NCI-H510A treated with DMSO at 0.1 percent for 48 hours (cell line): ENCODE results near the gene ABCB1.

Experiments
- DNase-seq: peaks from one replicate; lab custom pipeline; 2025; lab: John Stamatoyannopoulos, UW

The ABCB1 gene

DNA sequence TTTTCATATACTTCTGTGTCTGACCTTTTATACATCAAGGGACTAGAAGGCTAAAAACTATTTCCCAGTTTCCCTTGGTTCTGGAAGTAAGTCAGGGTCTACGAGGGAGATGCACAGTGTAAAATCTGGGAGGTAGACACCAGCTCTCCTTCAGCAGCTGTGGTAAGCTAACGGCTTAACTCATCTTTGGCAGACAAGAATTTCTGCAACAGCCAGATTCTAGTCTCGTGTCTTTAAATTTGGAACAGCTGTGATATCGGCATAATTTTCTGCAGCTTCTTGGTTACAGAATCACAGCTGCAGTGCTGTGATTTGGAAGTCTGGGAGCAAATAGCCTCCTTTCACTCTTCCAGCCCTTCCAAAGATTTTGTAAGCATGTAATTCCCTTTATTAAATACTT, 87.8 kb downstream of the ABCB1 start:
- DNase-seq: no peak

DNA sequence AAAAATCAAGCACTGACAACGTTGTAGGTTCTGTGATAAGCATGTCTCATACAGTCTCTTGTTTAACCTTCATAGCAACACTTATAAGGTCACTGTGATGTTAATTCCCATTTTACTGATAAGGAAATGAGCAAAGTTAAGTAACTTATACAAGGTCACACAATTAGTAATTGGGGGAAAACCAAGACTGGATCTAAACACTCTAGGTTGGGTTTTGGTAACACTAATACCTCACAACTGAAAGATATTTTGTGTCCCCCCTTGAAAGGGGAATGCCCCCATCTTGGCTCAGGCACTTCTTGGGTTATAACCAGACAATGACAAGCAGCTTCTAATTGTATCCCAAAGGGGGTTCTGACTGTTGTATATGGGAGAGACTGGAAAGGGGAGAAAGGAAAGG, 89.2 kb downstream of the ABCB1 start:
- no peak for DNase-seq

DNA sequence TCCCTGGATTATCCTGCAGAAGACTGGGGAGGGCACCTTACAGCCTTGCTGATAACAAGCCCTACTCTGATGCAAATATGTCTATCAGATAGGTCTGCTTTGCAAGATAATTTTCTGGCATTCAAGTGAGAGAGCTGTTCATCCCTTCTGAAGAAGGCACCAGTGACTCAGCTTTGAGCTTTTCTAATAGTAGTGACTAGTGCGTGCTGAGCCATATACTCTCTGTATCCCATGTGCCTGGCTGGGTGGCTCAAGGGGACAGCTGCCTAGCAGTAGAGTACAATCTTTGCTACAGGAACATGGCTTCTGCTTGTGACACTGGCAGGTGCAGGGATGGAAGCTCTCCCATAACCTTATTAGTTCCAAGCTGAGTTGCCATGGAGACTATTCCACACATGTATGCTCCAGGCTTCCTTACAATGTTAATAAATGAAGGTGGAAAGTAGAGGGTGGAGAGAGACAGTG, 90.2 kb downstream of the ABCB1 start:
- no peak for DNase-seq

DNA sequence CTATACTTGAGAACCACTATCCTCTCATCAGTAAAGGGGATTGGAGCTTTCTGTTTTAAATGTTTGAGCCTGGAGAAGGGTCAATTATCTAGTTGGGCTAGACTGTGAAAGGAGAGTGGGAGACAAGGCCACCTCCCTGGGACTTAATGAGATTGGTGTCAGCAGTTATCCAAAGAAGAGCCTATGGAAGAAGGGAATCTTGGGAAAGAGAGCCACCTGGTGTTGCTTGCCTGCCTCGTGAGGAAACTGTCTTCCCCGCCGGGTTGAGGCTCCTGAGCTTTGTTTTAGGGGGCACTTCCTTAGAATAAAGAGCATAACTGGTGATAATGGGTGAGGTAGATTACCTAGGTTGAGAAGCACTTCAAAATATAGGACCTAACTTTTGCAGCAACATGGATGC, 93.2 kb downstream of the ABCB1 start:
- no peak for DNase-seq

DNA sequence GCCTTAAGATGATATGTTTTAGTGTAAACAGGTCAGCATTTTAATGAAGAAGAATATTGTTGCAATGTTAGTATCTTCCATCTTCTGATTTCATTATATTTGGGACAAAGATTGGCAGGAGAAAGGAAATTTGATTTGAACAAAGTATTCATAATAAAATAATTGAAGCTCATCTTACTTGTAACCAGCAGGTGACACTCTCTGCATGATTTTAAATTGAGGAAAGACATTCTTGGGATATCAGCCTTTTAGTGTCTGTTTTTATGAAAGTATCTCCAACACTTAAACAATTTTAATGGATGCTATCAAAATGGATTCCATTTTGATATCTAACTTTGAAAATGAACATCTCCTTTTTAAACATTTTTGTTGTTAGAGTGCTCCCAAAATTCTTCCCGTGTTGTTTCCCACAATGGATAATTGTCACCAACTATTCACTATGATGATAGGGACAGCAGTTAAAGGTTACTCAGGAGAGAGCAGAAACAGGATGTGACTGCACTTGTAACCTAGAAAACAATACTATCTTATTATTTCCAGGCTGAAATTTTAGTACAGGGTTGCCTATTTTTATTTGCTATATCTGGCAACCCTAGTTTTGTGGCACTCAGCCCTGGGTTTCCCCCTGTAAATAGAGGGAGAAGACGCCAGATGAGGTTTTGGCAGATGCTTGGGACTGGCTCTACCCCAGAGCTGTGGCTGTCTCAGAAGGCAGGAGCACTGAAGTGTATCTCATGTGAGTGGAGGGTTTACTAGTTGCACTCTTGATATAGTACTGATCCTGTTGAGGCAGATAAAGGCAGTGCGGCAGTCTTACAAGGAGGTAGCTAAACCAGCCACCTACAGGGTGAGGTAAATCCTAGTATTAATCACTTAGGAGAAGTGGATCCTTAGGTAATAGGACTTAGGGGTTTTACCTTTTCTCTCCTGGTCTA, 94.2 kb downstream of the ABCB1 start:
- DNase-seq: peak; percentile 4

DNA sequence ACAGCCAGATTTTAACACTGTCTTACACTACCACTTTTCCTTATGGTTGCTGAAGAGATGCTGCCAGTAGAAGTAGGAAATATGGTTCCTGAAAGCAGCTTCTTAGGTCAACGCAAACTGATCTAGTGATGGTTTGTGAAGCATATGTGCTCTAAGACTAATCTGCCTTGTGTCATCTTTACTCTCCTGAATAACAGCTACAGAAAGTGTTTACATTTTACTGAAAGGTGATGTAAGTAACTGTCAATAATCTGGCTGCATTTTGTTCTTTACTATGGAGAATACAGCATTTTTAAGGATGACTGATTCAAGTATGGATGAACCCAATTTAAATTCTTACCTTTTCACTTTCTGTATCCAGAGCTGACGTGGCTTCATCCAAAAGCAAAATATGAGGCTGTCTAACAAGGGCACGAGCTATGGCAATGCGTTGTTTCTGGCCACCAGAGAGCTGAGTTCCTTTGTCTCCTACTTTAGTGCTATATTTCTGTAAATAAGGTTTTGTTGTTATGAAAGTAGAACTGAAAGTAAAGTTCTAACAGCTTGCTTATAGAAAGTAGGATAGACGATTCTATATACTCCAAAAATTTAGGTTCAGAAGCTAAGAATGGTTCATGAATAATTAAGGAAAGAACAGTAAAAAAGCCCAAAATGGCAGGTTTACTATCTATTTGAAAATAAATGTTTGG, 95.0 kb downstream of the ABCB1 start:
- no peak for DNase-seq

DNA sequence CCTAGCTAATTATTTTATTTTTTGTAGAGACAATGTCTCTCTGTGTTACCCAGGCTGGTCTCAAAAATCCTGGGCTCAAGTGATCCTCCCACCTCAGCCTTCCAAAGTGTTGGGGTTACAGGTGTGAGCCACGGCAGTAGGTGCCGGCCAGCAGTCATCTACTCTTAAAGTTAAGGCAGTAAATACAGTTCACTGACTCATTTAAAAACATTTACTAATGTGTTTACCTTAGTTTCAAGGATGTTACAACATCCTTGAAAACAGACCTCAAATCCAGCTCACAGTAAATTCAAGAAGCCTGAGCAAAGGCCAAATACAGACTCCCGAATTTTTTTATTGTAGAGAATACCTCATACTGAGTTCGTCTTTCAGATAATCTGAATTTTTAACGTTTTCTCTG, 95.6 kb downstream of the ABCB1 start:
- DNase-seq: no peak

DNA sequence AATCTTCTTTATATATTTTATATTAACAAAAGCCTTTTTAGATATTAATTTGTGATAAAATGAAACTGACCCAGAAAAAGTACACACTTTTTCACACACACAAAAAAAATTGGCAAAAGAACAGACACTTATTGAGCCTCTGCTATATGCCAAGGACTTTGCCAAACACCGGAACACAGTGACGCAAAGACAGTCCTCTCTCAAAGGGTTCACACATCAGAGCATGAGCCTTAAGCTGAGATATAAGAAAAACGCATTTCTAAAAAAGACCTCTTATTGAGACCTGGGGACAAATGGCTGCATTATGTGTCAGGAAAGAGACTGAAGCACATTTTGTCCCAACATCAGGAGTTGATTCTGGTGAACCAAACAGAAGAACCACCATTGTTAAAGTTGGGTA, 101.2 kb downstream of the ABCB1 start:
- no peak for DNase-seq

DNA sequence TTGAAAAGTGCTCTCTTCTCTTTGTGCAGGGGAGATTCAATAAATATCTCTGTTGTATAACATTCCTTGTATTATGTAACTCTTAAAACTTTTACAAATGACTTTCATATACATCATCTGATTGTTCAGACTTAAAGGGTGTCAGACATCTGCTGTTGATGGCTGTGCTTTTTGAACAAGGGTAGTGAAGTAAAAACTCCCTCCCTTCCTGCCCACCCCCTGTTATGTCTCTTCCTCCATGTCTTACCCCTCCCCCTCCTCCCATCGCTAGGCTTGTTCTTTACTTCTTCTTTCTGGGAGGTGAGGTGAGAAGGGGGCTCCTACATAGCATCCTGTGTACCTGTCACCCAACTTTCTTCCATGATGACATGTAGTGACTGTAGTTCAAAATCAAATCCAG, 101.8 kb downstream of the ABCB1 start:
- DNase-seq: no peak

DNA sequence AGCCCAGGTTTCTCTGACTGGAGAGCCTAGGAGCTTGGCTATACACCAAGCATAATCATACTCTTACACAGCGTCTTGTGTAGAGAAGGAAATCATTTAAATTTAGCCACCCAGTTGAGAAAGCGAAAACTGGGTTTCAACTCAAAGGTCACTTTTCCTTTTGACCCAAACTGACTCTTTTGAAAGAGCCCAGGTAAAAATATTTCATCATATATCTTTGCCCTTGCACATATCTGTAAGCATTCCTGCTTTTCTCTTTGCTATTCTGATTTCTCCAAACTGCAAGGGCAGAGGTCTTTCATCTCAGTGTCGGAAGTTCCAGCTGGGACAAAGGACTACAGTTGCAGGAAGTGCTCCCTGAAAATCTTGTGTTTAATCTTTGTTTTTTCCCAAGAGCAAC, 103.2 kb downstream of the ABCB1 start:
- no peak for DNase-seq

DNA sequence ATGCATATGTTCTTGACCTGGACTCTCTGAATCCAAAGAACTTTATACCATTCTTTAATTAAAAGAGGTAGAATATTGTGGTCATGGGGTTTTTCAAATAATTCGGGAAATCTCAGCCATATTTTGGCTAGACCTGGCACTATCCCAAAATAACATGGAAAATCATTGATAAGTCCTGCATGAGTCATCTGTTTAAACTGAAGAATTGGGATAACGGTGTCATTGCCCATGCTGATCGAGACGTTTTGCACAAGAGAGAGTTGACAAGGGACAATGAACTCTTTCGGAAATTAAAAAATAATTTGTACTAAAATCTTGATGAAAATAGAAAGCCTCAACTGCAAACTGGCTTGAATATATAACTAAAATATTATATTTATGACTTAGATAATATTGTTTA, 105.3 kb downstream of the ABCB1 start:
- no peak for DNase-seq

DNA sequence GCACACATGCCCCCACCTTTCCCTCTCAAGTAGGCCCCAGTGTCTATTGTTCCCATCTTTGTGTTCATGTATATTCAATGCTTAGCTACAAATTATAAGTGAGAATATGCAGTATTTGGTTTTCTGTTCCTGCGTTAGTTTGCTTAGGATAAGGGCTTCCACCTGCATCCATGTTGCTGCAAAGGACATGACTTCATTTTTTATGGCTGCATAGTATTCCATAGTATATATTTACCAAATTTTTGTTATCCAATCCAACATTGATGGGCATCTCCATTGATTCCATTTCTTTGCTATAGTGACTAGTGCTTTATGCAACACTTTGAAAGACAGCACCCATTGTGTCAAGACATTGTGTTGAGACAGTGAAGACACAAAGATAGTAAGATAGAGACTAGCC, 106.2 kb downstream of the ABCB1 start:
- no peak for DNase-seq

DNA sequence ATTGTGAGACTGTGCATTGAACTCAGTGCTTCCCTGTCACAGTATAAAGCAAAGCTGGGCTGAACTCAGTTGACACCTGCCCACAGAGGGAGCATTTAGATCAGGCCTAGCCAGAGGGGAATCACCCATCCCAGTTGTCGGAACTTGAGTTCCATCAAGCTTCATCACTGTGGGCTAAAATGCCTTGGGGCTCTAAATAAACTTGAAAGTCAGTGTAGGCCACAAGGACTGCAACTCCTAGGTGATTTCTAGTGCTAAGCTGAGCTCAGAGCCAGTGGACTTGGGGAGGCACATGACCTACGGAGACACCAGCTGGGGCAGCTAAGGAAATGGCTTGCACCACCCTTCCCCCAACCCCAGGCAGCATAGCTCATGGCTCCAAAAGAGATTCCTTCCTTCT, 117.6 kb downstream of the ABCB1 start:
- no peak for DNase-seq

DNA sequence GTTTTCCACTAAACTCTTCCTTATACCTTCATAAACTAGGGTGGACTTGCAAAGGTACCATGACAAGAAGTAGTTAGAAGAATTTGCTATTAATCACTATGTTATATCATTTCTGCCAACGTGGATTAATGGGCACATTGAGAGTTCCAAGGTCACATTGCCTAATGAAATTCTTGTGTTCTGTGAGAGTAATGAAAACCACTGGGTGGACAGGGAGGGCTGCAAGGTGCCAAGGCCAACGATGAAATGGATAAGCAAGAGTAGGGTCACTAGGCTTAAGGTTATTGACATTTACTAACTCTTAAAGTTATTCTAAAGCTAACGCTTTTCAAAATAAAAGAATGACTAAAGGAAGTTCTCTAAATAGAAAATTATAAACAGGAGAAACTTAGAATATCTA, 118.6 kb downstream of the ABCB1 start:
- no peak for DNase-seq

DNA sequence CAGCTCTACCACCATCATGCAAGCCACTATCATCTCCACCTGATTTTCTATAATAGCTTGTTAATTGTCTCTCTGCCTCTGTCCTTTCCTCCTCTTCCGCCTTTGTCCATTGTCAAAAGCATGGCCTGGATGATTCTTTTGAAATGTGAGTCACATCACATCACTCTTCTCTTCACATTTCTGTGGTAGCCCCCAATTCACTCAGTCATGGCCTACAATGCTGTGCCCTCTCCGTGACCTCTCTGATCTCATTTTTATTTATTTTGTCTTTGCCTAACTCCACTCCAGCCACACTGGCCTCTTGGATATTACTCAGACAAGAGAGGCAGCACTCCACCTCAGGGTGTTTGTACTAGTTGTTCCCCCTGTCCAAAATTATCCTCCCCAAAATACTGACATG, 120.3 kb downstream of the ABCB1 start:
- no peak for DNase-seq

DNA sequence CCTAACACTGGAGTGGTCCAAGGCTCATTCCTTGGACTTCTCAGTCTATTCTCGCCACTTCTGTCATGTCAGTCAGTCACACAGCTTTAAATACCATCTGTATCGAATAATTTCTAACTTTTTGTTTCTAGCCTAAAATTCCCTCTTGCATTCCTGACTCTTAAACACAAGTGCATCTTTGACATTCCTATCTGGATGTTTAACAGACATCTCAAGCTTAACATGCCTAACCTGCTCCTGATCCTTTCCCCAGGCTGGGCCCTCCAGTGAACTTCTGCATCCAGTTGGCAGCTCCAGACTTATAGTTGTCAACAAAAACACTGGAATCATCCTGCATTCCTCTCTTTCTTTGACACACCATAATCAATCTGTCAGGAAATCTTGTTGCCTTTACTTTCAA, 120.7 kb downstream of the ABCB1 start:
- DNase-seq: no peak

DNA sequence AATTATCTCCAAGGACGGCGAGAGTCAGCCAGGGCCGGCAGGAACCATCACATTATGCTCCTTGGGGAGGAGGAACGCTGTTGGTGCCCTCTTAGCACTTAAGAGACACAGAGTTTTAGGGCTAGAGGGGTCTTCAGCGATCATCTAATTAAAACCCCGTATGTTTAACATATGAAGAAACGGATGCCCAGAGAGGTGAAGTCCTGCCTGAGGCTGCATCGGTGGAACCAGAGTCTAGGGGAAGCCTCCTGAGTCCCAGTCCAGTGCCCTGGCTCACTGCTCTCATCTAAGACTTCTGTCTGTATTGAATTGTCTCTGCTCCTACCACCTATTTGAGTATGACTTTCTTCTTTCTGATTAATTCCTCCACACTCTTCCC, 124.5 kb downstream of the ABCB1 start:
- no peak for DNase-seq

DNA sequence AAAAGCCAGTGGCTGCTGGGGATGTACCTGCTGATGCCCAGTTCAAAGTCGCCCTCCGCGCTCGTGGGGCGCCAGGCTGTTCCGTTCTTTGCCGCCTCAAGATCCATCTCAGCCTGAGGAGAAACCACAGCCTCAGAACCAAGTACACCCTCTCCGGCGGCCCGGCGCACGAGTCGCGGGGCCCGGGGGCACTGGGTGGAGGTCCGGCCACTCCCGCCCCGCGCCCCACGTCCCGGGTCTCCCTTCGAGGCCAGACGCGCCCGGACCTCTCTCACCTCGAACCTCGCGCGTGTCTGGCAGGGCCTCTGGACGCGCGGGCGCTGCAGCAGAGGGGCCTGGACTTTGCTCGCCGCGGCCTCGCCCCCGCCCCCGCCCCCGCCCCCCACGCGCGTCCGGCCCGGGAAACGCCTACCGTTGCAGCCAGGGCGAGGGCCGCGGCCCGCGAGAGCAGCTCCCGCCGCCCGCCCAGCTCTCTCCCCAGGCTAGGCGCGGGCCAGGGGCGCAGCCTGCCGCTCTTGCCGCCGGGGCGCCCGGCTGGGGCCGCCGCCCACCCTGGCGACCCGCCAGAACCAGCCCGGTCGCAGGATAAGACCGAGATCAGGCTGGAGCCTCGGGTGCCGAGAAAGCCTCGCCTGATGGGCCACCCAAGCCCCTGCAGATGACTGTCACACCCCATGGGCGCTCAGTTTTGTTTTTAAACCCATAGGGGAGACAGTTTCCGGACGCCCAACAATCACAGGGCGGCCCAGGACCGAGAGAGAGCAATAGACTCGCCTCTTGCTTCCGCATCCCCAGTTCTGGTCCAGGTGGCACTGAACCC, 125.1 kb downstream of the ABCB1 start, which contains the start of gene ABCB4:
Gene ABCB4 (minus strand): TSS at position 322 of the 820 bp plus-strand sequence. CDS start 215 bp downstream, at position 107.
- no peak for DNase-seq

DNA sequence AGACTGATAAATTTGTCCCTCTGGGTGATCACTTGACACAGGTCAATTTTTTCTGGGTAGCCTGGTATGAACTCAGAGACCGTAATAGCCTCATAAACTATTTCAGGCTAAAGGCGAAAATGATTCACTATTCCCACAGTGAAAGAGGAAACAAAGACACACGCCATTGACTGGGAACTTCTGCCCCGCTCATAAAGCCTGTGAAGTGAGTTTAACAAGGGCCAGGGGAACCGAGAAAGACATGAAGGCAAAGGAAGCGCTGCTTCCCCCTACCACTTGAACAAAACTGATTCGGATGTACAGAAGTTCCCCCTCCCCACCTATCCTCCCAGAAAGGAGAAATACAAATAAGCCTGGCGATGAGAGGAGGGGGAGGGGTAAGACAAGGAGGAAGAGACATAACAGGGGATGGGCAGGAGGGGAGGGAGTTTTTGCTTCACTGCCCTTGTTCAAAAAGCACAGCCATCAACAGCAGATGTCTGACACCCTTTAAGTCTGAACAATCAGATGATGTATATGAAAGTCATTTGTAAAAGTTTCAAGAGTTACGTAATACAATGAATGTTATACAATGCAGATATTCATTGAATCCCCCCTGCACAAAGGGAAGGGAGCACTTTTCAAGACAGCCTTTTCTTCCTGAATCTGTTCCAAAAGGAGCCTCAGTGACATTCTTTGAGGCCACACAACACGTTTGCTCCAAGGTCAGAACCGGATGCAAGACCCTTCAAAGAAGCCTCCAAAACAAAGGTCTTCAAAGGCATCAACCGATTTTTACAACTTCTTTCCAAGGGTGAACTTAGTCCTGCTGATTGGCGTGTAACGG, 125.9 kb downstream of the ABCB1 start:
- DNase-seq: no peak

DNA sequence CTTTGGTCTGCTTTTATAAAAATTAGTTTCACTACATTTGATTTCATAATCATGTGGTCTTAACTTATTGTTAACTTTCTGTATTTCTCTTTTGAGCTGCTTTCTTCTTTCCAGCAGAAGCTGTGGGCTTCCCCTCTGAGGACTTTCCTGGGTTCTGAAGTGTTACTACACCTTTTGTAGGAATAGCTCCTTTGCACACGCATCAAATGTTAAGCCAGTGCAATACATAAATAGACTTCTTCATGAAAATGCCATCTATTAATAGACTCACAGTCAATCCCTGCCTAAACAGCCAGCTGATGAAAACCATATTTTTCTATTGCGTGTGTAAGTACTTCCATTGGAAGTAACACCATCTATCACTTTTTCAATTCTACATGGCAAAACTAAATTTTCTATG, 126.7 kb downstream of the ABCB1 start:
- DNase-seq: no peak

DNA sequence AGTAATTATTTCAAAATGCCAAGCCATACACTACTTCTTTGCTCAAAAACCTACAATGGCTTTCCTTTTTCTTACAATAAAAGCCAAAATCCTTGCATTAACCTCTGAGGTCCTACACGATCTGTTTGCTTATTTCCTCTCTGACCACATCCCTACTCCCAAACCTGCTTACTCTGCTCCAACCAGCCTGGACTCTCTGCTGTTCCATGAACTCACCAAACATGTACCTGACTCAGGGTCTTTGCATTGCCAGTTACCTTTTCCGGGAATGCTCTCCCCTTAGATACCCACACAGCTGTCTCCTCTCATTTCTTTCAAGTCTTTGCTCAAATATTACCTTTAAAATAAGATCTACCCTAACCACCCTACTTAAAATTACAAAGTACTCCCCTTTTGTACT, 127.5 kb downstream of the ABCB1 start:
- DNase-seq: no peak

DNA sequence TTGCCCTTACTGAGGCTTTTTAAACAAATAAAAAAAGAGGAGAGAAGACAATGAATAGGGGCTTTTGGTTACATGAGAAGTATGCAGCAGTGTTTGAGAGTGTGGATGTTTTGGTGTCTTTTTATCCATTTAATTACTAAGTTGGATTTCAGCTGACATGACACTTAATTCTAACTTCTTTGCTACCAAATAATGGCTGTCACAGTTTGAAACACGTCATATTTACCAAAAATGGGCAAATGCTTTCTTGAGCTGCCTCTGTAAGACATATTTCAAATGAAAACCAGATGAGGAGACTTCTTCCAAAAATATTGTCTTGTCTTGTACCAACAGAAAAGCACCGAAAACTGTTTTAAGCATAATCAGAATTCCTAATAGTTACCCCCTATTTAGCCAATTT, 129.2 kb downstream of the ABCB1 start:
- no peak for DNase-seq
